Glutamatergic neuron (in vitro differentiated cells): ENCODE data around the gene DPYSL3. TPM values are rescaled to one million over a fixed set of nuclear protein-coding genes. Genes with fewer than 3 reads are reported as not detected.
A peak's percentile ranks its signal among the peaks of the same experiment; 100 is the strongest.

Experiments used
- DNase-seq: peaks from one replicate; pipeline ENCODE4 v3.0.0; 2022
- H3K27ac Mint-ChIP-seq: one replicate; pipeline ENCODE4 v1.8.0; 2020; ENCODE audit warnings: mild to moderate bottlenecking, mixed read lengths, inconsistent platforms; ENCODE audit not compliant: unreplicated experiment
- H3K27me3 Mint-ChIP-seq: one replicate; pipeline ENCODE4 v1.8.0; 2020; ENCODE audit warnings: mild to moderate bottlenecking, moderate library complexity, mixed read lengths, inconsistent platforms; ENCODE audit not compliant: unreplicated experiment
- H3K36me3 Mint-ChIP-seq: one replicate; pipeline ENCODE4 v1.8.0; 2020; ENCODE audit warnings: mild to moderate bottlenecking, mixed read lengths, inconsistent platforms; ENCODE audit not compliant: unreplicated experiment
- H3K4me1 Mint-ChIP-seq: one replicate; pipeline ENCODE4 v1.8.0; 2020; ENCODE audit warnings: mild to moderate bottlenecking, low read depth, mixed read lengths, inconsistent platforms; ENCODE audit not compliant: unreplicated experiment
- H3K4me3 Mint-ChIP-seq: one replicate; pipeline ENCODE4 v1.8.0; 2020; ENCODE audit warnings: mild to moderate bottlenecking, mixed read lengths, inconsistent platforms; ENCODE audit not compliant: unreplicated experiment
- H3K9me3 Mint-ChIP-seq: one replicate; pipeline ENCODE4 v1.8.0; 2020; ENCODE audit warnings: mild to moderate bottlenecking, moderate library complexity, mixed read lengths, inconsistent platforms; ENCODE audit not compliant: unreplicated experiment
- CTCF ChIP-seq: fragments of 200-600 bp; sonication (generic); IDR thresholded peaks from one replicate; pipeline ENCODE4 v1.5.0; 2021; ENCODE audit not compliant: partially characterized antibody, unreplicated experiment
- total RNA-seq: library from RNA; stranded (reverse); fragmentation: NEBNext Ultra II Directional; extraction: Animal tissue kit (Norgen Biotek cat#: 25700); gene quantifications from one replicate; pipeline ENCODE4 v1.2.1, GENCODE V29; 2021; ENCODE audit not compliant: unreplicated experiment

DPYSL3 gene
- total RNA-seq, 1 donor from 2014 or later: 571 TPM

GRCh38 chr5:147387109-147387508, 122.8 kb downstream of the DPYSL3 start:
- Mint-ChIP-seq H3K27me3 (peaks cover 4% of the 10 kb centered on the region), H3K9me3 (peaks cover 2% of the 10 kb centered on the region), H3K27ac (no peak overlapping the region), H3K4me3 (no peak overlapping the region), H3K4me1 (peaks cover 10% of the 10 kb centered on the region), H3K36me3 (no peaks in the 10 kb centered on the region)
- TF ChIP-seq CTCF: no peak
- no peak for DNase-seq

- H3K9me3 Mint-ChIP-seq: no peaks in the 10 kb centered on the region
- no peak overlapping the region for H3K27ac Mint-ChIP-seq
- H3K27me3 Mint-ChIP-seq: peaks cover 4% of the 10 kb centered on the region
- H3K4me3 Mint-ChIP-seq: no peak overlapping the region
- no peak for TF ChIP-seq CTCF
- DNase-seq: no peak
- no peaks in the 10 kb centered on the region for H3K36me3 Mint-ChIP-seq
- H3K4me1 Mint-ChIP-seq: peaks cover 13% of the 10 kb centered on the region
These were observed 125.3 kb downstream of the DPYSL3 start for GRCh38 chr5:147384346-147385193.

GRCh38 chr5:147382776-147383175, 127.1 kb downstream of the DPYSL3 start:
- H3K36me3 Mint-ChIP-seq: no peaks in the 10 kb centered on the region
- peaks cover 3% of the 10 kb centered on the region for H3K27me3 Mint-ChIP-seq
- H3K27ac Mint-ChIP-seq: peak overlapping the region; percentile 95
- peaks cover 2% of the 10 kb centered on the region for H3K9me3 Mint-ChIP-seq
- TF ChIP-seq CTCF: no peak
- peak; percentile 38 for DNase-seq
- H3K4me1 Mint-ChIP-seq: peaks cover 13% of the 10 kb centered on the region
- H3K4me3 Mint-ChIP-seq: peak overlapping the region; percentile 85

GRCh38 chr5:147381555-147381954, 128.3 kb downstream of the DPYSL3 start:
- Mint-ChIP-seq H3K4me1 (peaks cover 13% of the 10 kb centered on the region), H3K9me3 (peaks cover 2% of the 10 kb centered on the region), H3K27ac (no peak overlapping the region), H3K27me3 (no peaks in the 10 kb centered on the region), H3K4me3 (no peak overlapping the region), H3K36me3 (no peaks in the 10 kb centered on the region)
- no peak for DNase-seq
- TF ChIP-seq CTCF: no peak

GRCh38 chr5:147377682-147378081, 132.2 kb downstream of the DPYSL3 start:
- no peak for DNase-seq
- H3K9me3 Mint-ChIP-seq: peaks cover 2% of the 10 kb centered on the region
- H3K27ac Mint-ChIP-seq: no peak overlapping the region
- TF ChIP-seq CTCF: no peak
- no peaks in the 10 kb centered on the region for H3K27me3 Mint-ChIP-seq
- H3K4me3 Mint-ChIP-seq: no peak overlapping the region
- H3K36me3 Mint-ChIP-seq: no peaks in the 10 kb centered on the region
- peaks cover 8% of the 10 kb centered on the region for H3K4me1 Mint-ChIP-seq
